Measurements from ENCODE around the gene SLC9A7. TPM values are rescaled to one million over a fixed set of nuclear protein-coding genes. Genes with fewer than 3 reads are reported as not detected.

SLC9A7 gene
- total and polyA plus RNA-seq, 2 of the 13 experiments (the other 11 are each of a cell fraction or from before 2014, with no cell fraction given) = 5.8 to 7.2 TPM

GRCh38 chrX:46715997-46716396, 42.9 kb downstream of the SLC9A7 start:
- no peak overlapping the region for H3K9ac ChIP-seq (ENCODE audit: insufficient read depth, low read depth, low read length)
- H3K27ac ChIP-seq (ENCODE audit: extremely low read length, insufficient read depth, low read length) = no peak overlapping the region
- BruUV-seq (replicated peaks) = no TSS peak
- intact Hi-C loops (cut with micrococcal nuclease; ENCODE audit: unreplicated experiment) (no loop called here), in situ Hi-C loops (cut with HindIII; ENCODE audit: extremely low pct_ligation_motif_present, low pct_unique_long_range_greater_than_20kb) (no loop called here)
- no peaks in the 10 kb centered on the region for H4K20me1 ChIP-seq (ENCODE audit: insufficient read depth, low read length)
- no peaks in the 10 kb centered on the region for H3K9me3 ChIP-seq (ENCODE audit: low read length)
- ChIA-PET CTCF (ENCODE audit: low intra/inter-chr PET ratio, low total read pairs) (no interaction called here), POLR2A (no interaction called here)
- WGBS (ENCODE audit: low lambda C conversion rate) = 92% methylated on average over 1 of the region's 1 CpG
- no peaks in the 10 kb centered on the region for H3K27me3 ChIP-seq (ENCODE audit: control insufficient read depth in 1 of 2, insufficient read depth in 2 of 2, low read length in 2 of 2)
- H2AFZ ChIP-seq (ENCODE audit: low read length) = no peak overlapping the region
- no peaks in the 10 kb centered on the region for H3K36me3 ChIP-seq (replicated peaks in 1 of 2; ENCODE audit: control insufficient read depth in 1 of 2, insufficient read depth in 2 of 2, low read length in 2 of 2)
- H3K4me1 ChIP-seq (ENCODE audit: insufficient read depth, low read length) = no peaks in the 10 kb centered on the region
- DNase-seq (ENCODE audit: low spot score) = no peak
- ATAC-seq = no peak
- H3K4me2 ChIP-seq (ENCODE audit: low read depth, low read length) = no peak overlapping the region
- FAIRE-seq = no peak
- H3K4me3 ChIP-seq (replicated peaks in 1 of 3; ENCODE audit: insufficient read depth in 1 of 3, low read depth in 2 of 3, low read length in 3 of 3) = no peak overlapping the region
- no peaks in the 10 kb centered on the region for H3K79me2 ChIP-seq (ENCODE audit: insufficient read depth, low read length)
- no peak for TF ChIP-seq ZNF574 (CRISPR knock-in tag; IDR thresholded peaks at IDR 0.05)
- no peak for TF ChIP-seq FIP1L1 (IDR thresholded peaks at IDR 0.05; ENCODE audit: borderline replicate concordance, insufficient read depth, low read depth, low read length)
- no peak for TF ChIP-seq ZBTB7B (CRISPR knock-in tag; IDR thresholded peaks at IDR 0.05)
- TF ChIP-seq ATF6 (CRISPR knock-in tag; conservative IDR thresholded peaks at IDR 0.05) = no peak
- no peak for TF ChIP-seq SRF (IDR thresholded peaks at IDR 0.05; ENCODE audit: low read depth, low read length)
- TF ChIP-seq ZNF580 (CRISPR knock-in tag; IDR thresholded peaks at IDR 0.05; ENCODE audit: borderline replicate concordance, low read depth) = no peak
- TF ChIP-seq POLR2AphosphoS2 (IDR thresholded peaks at IDR 0.05; ENCODE audit: low read depth, low read length) = no peak
- TF ChIP-seq HMG20A (CRISPR knock-in tag; IDR thresholded peaks at IDR 0.05; ENCODE audit: borderline replicate concordance) = no peak
- no peak for TF ChIP-seq ATF4 (CRISPR knock-in tag; IDR thresholded peaks at IDR 0.05)
- no peak for TF ChIP-seq TCF7 (IDR thresholded peaks at IDR 0.05; ENCODE audit: low read depth)
- no peak for TF ChIP-seq E2F1 (CRISPR knock-in tag; IDR thresholded peaks at IDR 0.05)
- no peak for TF ChIP-seq ZNF160 (CRISPR knock-in tag; IDR thresholded peaks at IDR 0.05)
- TF ChIP-seq TMF1 (CRISPR knock-in tag; IDR thresholded peaks at IDR 0.05; ENCODE audit: low read depth) = no peak
- no peak for TF ChIP-seq CHCHD3 (CRISPR knock-in tag; IDR thresholded peaks at IDR 0.05)
- TF ChIP-seq EEA1 (CRISPR knock-in tag; IDR thresholded peaks at IDR 0.05; ENCODE audit: borderline replicate concordance) = no peak
- TF ChIP-seq ZNF557 (CRISPR knock-in tag; IDR thresholded peaks at IDR 0.05) = no peak

Measured in HepG2 (cell line).